GM19043 (cell line): ENCODE measurements around the gene PRKCZ.
"Not testable (repeated sequence)": the region's sequence is repeated elsewhere in the genome, so short reads cannot be mapped to it uniquely, and the experiment has no call there.

Source experiments
- ATAC-seq: cut with Tn5 transposase; IDR thresholded peaks from one replicate; pipeline ENCODE4 v1.9.1; 2021; ENCODE audit warnings: low read depth; ENCODE audit not compliant: unreplicated experiment

Gene PRKCZ

GRCh38 chr1:2081326-2081885 is 31.2 kb downstream of the PRKCZ start:
- ATAC-seq: no peak

- no peak for ATAC-seq
Observed at GRCh38 chr1:2082064-2082463, 31.9 kb downstream of the PRKCZ start.

GRCh38 chr1:2083666-2084065 is 33.5 kb downstream of the PRKCZ start:
- ATAC-seq: no peak

- ATAC-seq: no peak
Observed at GRCh38 chr1:2084306-2084705, 34.1 kb downstream of the PRKCZ start.

GRCh38 chr1:2085080-2085479 is 34.9 kb downstream of the PRKCZ start:
- no peak for ATAC-seq

- no peak for ATAC-seq
Observed at GRCh38 chr1:2086446-2087078, 36.4 kb downstream of the PRKCZ start.

GRCh38 chr1:2087766-2088165 is 37.6 kb downstream of the PRKCZ start:
- ATAC-seq: no peak

- no peak for ATAC-seq
Observed at GRCh38 chr1:2088458-2088857, 38.2 kb downstream of the PRKCZ start.

GRCh38 chr1:2089051-2089450 is 38.8 kb downstream of the PRKCZ start:
- no peak for ATAC-seq

GRCh38 chr1:2090216-2090890 is 40.1 kb downstream of the PRKCZ start:
- no peak for ATAC-seq

- ATAC-seq: no peak
Observed at GRCh38 chr1:2091611-2092604, 41.7 kb downstream of the PRKCZ start.

GRCh38 chr1:2093055-2093454 is 42.8 kb downstream of the PRKCZ start:
- ATAC-seq: no peak

GRCh38 chr1:2093636-2094035 is 43.4 kb downstream of the PRKCZ start:
- no peak for ATAC-seq

- not testable (repeated sequence) for ATAC-seq
Observed at GRCh38 chr1:2094269-2095158, 44.3 kb downstream of the PRKCZ start.

GRCh38 chr1:2095394-2095793 is 45.2 kb downstream of the PRKCZ start:
- no peak for ATAC-seq

- no peak for ATAC-seq
Observed at GRCh38 chr1:2095981-2096736, 45.9 kb downstream of the PRKCZ start.

GRCh38 chr1:2097386-2098300 is 47.4 kb downstream of the PRKCZ start:
- ATAC-seq: no peak

- ATAC-seq: no peak
Observed at GRCh38 chr1:2098301-2098698, 48.1 kb downstream of the PRKCZ start.
